Measurements from ENCODE around the gene SERPINI1. TPM values are rescaled to one million over a fixed set of nuclear protein-coding genes. Genes with fewer than 3 reads are reported as not detected.
A peak's percentile ranks its signal among the peaks of the same experiment; 100 is the strongest.
"Not testable (repeated sequence)": the region's sequence is repeated elsewhere in the genome, so short reads cannot be mapped to it uniquely, and the experiment has no call there.

Gene SERPINI1
- total RNA-seq, 1 experiment from 2014 or later, result 6.4 TPM

GRCh38 chr3:167823738-167824137 is 88.2 kb downstream of the SERPINI1 start (continued):
- no peak for TF ChIP-seq ZNF263 (CRISPR knock-in tag; IDR thresholded peaks at IDR 0.05; ENCODE audit: low read depth)
- no peak for TF ChIP-seq FOXP4 (CRISPR knock-in tag; IDR thresholded peaks at IDR 0.05)
- no peak for TF ChIP-seq KAT7 (CRISPR knock-in tag; IDR thresholded peaks at IDR 0.05; ENCODE audit: borderline replicate concordance)
- TF ChIP-seq, protein P1, sequence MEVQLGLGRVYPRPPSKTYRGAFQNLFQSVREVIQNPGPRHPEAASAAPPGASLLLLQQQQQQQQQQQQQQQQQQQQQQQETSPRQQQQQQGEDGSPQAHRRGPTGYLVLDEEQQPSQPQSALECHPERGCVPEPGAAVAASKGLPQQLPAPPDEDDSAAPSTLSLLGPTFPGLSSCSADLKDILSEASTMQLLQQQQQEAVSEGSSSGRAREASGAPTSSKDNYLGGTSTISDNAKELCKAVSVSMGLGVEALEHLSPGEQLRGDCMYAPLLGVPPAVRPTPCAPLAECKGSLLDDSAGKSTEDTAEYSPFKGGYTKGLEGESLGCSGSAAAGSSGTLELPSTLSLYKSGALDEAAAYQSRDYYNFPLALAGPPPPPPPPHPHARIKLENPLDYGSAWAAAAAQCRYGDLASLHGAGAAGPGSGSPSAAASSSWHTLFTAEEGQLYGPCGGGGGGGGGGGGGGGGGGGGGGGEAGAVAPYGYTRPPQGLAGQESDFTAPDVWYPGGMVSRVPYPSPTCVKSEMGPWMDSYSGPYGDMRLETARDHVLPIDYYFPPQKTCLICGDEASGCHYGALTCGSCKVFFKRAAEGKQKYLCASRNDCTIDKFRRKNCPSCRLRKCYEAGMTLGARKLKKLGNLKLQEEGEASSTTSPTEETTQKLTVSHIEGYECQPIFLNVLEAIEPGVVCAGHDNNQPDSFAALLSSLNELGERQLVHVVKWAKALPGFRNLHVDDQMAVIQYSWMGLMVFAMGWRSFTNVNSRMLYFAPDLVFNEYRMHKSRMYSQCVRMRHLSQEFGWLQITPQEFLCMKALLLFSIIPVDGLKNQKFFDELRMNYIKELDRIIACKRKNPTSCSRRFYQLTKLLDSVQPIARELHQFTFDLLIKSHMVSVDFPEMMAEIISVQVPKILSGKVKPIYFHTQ (CRISPR knock-in tag; IDR thresholded peaks at IDR 0.05), result no peak
- TF ChIP-seq ZBTB43 (CRISPR knock-in tag; IDR thresholded peaks at IDR 0.05), result no peak
- no peak for TF ChIP-seq SMAD3 (CRISPR knock-in tag; IDR thresholded peaks at IDR 0.05; ENCODE audit: borderline replicate concordance)

GRCh38 chr3:167827588-167827987 is 92.1 kb downstream of the SERPINI1 start:
- DNase-seq (ENCODE audit: low spot score); H3K27ac Mint-ChIP-seq; POLR2A ChIA-PET; H3K4me1 Mint-ChIP-seq; H3K27me3 Mint-ChIP-seq (ENCODE audit: low read depth); H3K9me3 Mint-ChIP-seq; H3K36me3 Mint-ChIP-seq; CTCF ChIA-PET; H3K4me3 Mint-ChIP-seq; ATAC-seq: not testable (repeated sequence)

DNA sequence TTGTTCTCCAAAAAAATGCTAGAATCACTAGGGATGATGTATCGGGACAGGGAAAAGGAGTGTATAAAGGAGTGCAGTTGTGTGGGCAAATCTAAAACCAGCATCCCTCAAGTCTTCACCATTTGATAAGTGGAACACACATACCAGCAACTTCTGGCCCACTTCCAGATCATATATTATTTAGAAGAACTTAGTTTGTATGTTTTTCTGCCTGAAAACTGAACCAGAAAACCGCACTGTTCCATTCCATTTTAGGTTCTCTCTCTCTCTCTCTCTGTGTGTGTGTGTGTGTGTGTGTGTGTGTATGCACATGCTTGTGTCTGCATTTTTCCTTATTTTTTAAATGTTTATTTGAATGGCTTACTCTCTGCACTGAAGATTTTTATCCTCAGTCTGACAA is 93.5 kb downstream of the SERPINI1 start:
- Mint-ChIP-seq H3K4me3 (no peak overlapping the region), H3K27ac (0 out of 2 replicates have a peak overlapping the region, but pooled peaks have one; percentile 54), H3K36me3 (no peaks in the 10 kb centered on the region), H3K27me3 (ENCODE audit: low read depth) (no peaks in the 10 kb centered on the region), H3K4me1 (no peaks in the 10 kb centered on the region), H3K9me3 (no peaks in the 10 kb centered on the region)
- TF ChIP-seq IRF1 (CRISPR knock-in tag; IDR thresholded peaks at IDR 0.05), result no peak
- CTCF ChIA-PET, result no interaction called here
- POLR2A ChIA-PET, result no interaction called here
- ATAC-seq, result no peak
- DNase-seq (ENCODE audit: low spot score), result no peak

GRCh38 chr3:167830007-167830406 is 94.5 kb downstream of the SERPINI1 start:
- H3K27ac Mint-ChIP-seq, result no peak overlapping the region
- ChIA-PET POLR2A (no interaction called here), CTCF (no interaction called here)
- H3K27me3 Mint-ChIP-seq (ENCODE audit: low read depth), result no peaks in the 10 kb centered on the region
- ATAC-seq (peak; percentile 67), DNase-seq (ENCODE audit: low spot score) (no peak)
- no peaks in the 10 kb centered on the region for H3K36me3 Mint-ChIP-seq
- H3K4me1 Mint-ChIP-seq, result no peaks in the 10 kb centered on the region
- TF ChIP-seq ZNF396 (CRISPR knock-in tag; IDR thresholded peaks at IDR 0.05; ENCODE audit: borderline replicate concordance), result no peak
- TF ChIP-seq HMGXB4 (CRISPR knock-in tag; IDR thresholded peaks at IDR 0.05), result no peak
- TF ChIP-seq, protein P2, sequence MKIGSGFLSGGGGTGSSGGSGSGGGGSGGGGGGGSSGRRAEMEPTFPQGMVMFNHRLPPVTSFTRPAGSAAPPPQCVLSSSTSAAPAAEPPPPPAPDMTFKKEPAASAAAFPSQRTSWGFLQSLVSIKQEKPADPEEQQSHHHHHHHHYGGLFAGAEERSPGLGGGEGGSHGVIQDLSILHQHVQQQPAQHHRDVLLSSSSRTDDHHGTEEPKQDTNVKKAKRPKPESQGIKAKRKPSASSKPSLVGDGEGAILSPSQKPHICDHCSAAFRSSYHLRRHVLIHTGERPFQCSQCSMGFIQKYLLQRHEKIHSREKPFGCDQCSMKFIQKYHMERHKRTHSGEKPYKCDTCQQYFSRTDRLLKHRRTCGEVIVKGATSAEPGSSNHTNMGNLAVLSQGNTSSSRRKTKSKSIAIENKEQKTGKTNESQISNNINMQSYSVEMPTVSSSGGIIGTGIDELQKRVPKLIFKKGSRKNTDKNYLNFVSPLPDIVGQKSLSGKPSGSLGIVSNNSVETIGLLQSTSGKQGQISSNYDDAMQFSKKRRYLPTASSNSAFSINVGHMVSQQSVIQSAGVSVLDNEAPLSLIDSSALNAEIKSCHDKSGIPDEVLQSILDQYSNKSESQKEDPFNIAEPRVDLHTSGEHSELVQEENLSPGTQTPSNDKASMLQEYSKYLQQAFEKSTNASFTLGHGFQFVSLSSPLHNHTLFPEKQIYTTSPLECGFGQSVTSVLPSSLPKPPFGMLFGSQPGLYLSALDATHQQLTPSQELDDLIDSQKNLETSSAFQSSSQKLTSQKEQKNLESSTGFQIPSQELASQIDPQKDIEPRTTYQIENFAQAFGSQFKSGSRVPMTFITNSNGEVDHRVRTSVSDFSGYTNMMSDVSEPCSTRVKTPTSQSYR (CRISPR knock-in tag; IDR thresholded peaks at IDR 0.05), result no peak
- no peak overlapping the region for H3K4me3 Mint-ChIP-seq
- H3K9me3 Mint-ChIP-seq, result no peaks in the 10 kb centered on the region
